Iris pigment epithelial cell (primary cell): ENCODE data around the gene LCMT1.
A peak's percentile ranks its signal among the peaks of the same experiment; 100 is the strongest.
"Not testable (repeated sequence)": the region's sequence is repeated elsewhere in the genome, so short reads cannot be mapped to it uniquely, and the experiment has no call there.

Experiments used
- DNase-seq: peaks from one replicate; pipeline ENCODE4 v3.0.0-alpha.2; 2011; ENCODE audit warnings: low read depth

Gene LCMT1

GRCh38 chr16:25143928-25144327 lies 32.4 kb downstream of the LCMT1 start:
- no peak for DNase-seq

- no peak for DNase-seq
These were observed 37.1 kb downstream of the LCMT1 start for GRCh38 chr16:25148568-25149215.

GRCh38 chr16:25151996-25152395 lies 40.5 kb downstream of the LCMT1 start:
- peak; percentile 79 for DNase-seq

GRCh38 chr16:25155553-25156460 lies 44.3 kb downstream of the LCMT1 start:
- peak; percentile 85 for DNase-seq

- DNase-seq = no peak
These were observed 45.8 kb downstream of the LCMT1 start for GRCh38 chr16:25157271-25157875.

GRCh38 chr16:25158401-25158800 lies 46.9 kb downstream of the LCMT1 start:
- no peak for DNase-seq

GRCh38 chr16:25161753-25162367 lies 50.3 kb downstream of the LCMT1 start:
- no peak for DNase-seq

GRCh38 chr16:25163683-25164082 lies 52.1 kb downstream of the LCMT1 start:
- no peak for DNase-seq

GRCh38 chr16:25165284-25165683 lies 53.7 kb downstream of the LCMT1 start:
- DNase-seq = no peak

- not testable (repeated sequence) for DNase-seq
These were observed 56.4 kb downstream of the LCMT1 start for GRCh38 chr16:25167920-25168319.

GRCh38 chr16:25171390-25171789 lies 59.8 kb downstream of the LCMT1 start:
- no peak for DNase-seq

- no peak for DNase-seq
These were observed 61.3 kb downstream of the LCMT1 start for GRCh38 chr16:25172831-25173230.

- no peak for DNase-seq
These were observed 62.7 kb downstream of the LCMT1 start for GRCh38 chr16:25174285-25174684.

- no peak for DNase-seq
These were observed 64.6 kb downstream of the LCMT1 start for GRCh38 chr16:25176136-25176535.

GRCh38 chr16:25177512-25177830 lies 65.9 kb downstream of the LCMT1 start:
- DNase-seq = no peak

- peak; percentile 20 for DNase-seq
These were observed 66.5 kb downstream of the LCMT1 start for GRCh38 chr16:25177831-25178688.

GRCh38 chr16:25181236-25181635 lies 69.7 kb downstream of the LCMT1 start:
- DNase-seq = not testable (repeated sequence)

GRCh38 chr16:25184771-25185170 lies 73.2 kb downstream of the LCMT1 start:
- no peak for DNase-seq

- no peak for DNase-seq
These were observed 75.9 kb downstream of the LCMT1 start for GRCh38 chr16:25187491-25187795.

- DNase-seq = peak; percentile 51
These were observed 77.8 kb downstream of the LCMT1 start for GRCh38 chr16:25189305-25189704.

- DNase-seq = no peak
These were observed 80.6 kb downstream of the LCMT1 start for GRCh38 chr16:25192096-25192495.
